Prostate gland (tissue), 2 donors: Measurements from ENCODE around the gene TMEM151A. TPM values are rescaled to one million over a fixed set of nuclear protein-coding genes. Genes with fewer than 3 reads are reported as not detected.
A peak's percentile ranks its signal among the peaks of the same experiment; 100 is the strongest.

ENCODE experiments used
- DNase-seq: peaks from one replicate; pipeline ENCODE4 v3.0.0-alpha.2; 2019; ENCODE audit warnings: low spot score
- H3K27ac ChIP-seq, 2 donors: fragments of 200-600 bp; sonication (generic); 2 replicates each; pipeline ENCODE4 v1.5.1; 2017 to 2019
- H3K27me3 ChIP-seq: fragments of 200-600 bp; sonication (generic); replicated peaks from 2 replicates; pipeline ENCODE4 v1.5.1; 2019; ENCODE audit not compliant: insufficient read depth
- H3K36me3 ChIP-seq, 2 donors: fragments of 200-600 bp; sonication (generic); 1 replicate in 1 of 2; 2 replicates in 1 of 2; pipeline versions ENCODE4 v1.5.1 to v1.8.1; 2017 to 2019
- H3K4me1 ChIP-seq: fragments of 200-600 bp; sonication (generic); replicated peaks from 2 replicates; pipeline ENCODE4 v1.5.1; 2019
- H3K4me3 ChIP-seq, 2 donors: fragments of 200-600 bp; sonication (generic); 2 replicates each; pipeline ENCODE4 v1.5.1; 2017 to 2019
- H3K9me3 ChIP-seq: fragments of 200-600 bp; sonication (generic); 2 replicates; pipeline ENCODE4 v1.5.1; 2017
- POLR2A ChIP-seq: fragments of 450-650 bp; IDR thresholded peaks from one replicate; pipeline ENCODE4 v1.6.1; 2016; ENCODE audit warnings: antibody characterized with exemption, mild to moderate bottlenecking
- POLR2AphosphoS5 ChIP-seq: sonication (generic); formaldehyde crosslinking; IDR thresholded peaks from one replicate; pipeline ENCODE4 v1.6.1; 2017; ENCODE audit warnings: antibody characterized with exemption
- WGBS: methylation state at CpG from one replicate; pipeline ENCODE4 v1.1.5; 2018; 5-methylcytosine and 5-hydroxymethylcytosine counted together
- intact Hi-C: fragments of 100-400 bp; cut with DNase I; formaldehyde crosslinking; loops from one replicate; pipeline ENCODE4 v1.14.2; 2022
- total RNA-seq, 2 donors: library from RNA; depleted of rRNA; stranded (reverse); fragments of >200 nt; gene quantifications; one replicate each; pipeline ENCODE4 v1.1.0, GENCODE V29; 2016
- TF ChIP-seq, protein P1 (sequence below), 4 experiments: fragments of 200-600 bp in 2 of 4; fragments of 450-650 bp in 2 of 4; sonication (generic) in 2 of 4; IDR thresholded peaks; 1 replicate in 3 of 4; 2 replicates in 1 of 4; pipeline ENCODE4 v1.5.1; 2016 to 2019; ENCODE audit warnings: antibody characterized with exemption in 4 of 4, mild to moderate bottlenecking in 2 of 4, moderate library complexity in 2 of 4

The TMEM151A gene
- total RNA-seq, 2 donors from 2014 or later: 0.17 to 0.50 TPM

DNA sequence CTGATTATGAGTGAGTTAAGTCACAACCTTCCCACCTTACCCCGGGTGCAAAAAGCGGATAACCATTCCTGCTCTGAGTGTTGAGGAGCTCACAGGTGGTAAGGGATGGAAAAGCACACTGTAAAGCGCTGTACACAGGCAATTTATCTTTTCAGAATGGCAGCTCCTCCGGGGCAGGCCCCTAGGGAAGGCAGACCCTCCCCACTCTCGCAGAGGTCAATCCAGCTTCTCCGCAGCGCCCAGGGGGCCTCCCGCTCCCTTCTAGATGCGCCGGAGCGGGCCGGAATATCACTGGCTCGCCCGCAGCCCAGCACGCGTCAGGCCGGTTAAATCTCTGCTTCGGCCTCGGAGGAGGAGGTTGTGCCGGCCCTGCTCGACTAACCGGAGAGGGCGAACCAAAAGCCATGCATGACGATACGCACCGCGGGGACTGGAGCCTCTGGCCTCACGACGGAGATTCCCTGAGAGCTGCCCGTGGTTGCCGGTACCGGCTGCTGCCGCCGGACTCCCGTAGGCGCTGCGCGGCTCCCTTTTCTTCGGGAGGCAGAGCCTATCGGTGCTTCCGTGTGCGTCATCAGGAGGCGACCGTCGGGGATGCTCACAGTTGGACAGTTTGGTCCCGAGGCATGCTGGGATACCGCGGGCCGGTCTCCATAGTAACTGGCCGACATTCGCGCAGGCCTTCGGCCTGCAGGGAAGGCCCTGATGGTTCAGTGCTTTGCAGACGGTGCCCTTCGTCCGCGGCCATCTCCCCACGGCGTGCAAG is 53.0 kb downstream of the TMEM151A start, which contains the start of gene BRMS1:
Gene BRMS1 (minus strand): TSS at position 555 of the 766 bp plus-strand sequence. CDS start 2,870 bp downstream, outside the sequence.
- Histone ChIP-seq H3K27me3 (no peaks in the 10 kb centered on the region), H3K27ac (peak within 1 kb of the TSS; percentile 66 to 70), H3K4me3 (peak within 1 kb of the TSS; percentile 75 to 94), H3K4me1 (peaks cover 13% of the 10 kb centered on the region), H3K9me3 (no peaks in the 10 kb centered on the region), H3K36me3 (peaks cover 10 to 21% of the 10 kb centered on the region in 2 donors)
- TF ChIP-seq POLR2A (peak; percentile 82), POLR2AphosphoS5 (peak; percentile 99)
- TF ChIP-seq, protein P1, sequence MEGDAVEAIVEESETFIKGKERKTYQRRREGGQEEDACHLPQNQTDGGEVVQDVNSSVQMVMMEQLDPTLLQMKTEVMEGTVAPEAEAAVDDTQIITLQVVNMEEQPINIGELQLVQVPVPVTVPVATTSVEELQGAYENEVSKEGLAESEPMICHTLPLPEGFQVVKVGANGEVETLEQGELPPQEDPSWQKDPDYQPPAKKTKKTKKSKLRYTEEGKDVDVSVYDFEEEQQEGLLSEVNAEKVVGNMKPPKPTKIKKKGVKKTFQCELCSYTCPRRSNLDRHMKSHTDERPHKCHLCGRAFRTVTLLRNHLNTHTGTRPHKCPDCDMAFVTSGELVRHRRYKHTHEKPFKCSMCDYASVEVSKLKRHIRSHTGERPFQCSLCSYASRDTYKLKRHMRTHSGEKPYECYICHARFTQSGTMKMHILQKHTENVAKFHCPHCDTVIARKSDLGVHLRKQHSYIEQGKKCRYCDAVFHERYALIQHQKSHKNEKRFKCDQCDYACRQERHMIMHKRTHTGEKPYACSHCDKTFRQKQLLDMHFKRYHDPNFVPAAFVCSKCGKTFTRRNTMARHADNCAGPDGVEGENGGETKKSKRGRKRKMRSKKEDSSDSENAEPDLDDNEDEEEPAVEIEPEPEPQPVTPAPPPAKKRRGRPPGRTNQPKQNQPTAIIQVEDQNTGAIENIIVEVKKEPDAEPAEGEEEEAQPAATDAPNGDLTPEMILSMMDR (IDR thresholded peaks at IDR 0.05): peak in 3 of 4 experiments; percentile 22 to 59 (median 44)
- DNase-seq: peak; percentile 98
- WGBS: under 1% methylated on average over 38 of the region's 59 CpGs
- intact Hi-C loops: no loop called here

DNA sequence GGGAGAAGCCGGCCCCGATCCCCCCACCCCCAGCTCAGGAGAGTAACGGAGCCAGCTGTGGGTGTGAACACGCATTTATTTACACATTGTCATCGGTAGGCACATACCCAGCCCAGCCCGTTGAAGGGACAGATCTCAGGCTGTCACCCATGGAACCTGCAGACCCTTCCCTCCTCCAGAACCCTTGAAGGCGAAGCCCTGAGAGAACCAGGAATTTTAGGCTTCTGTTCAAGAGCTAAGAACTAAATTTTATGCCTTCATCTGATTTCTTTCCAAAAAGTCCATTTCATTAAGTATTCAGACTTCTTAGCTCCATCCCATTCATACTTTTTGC is 53.6 kb downstream of the TMEM151A start:
- intact Hi-C loops: no loop called here
- H3K4me3 ChIP-seq: peak overlapping the region; percentile 75 to 94
- DNase-seq: no peak
- no peaks in the 10 kb centered on the region for H3K27me3 ChIP-seq
- peaks cover 13% of the 10 kb centered on the region for H3K4me1 ChIP-seq
- H3K27ac ChIP-seq: peak overlapping the region; percentile 66 to 70
- TF ChIP-seq POLR2A (no peak), POLR2AphosphoS5 (no peak)
- TF ChIP-seq, protein P1 (IDR thresholded peaks at IDR 0.05): no peak
- no peaks in the 10 kb centered on the region for H3K9me3 ChIP-seq
- 2% methylated on average over 7 of the region's 7 CpGs for WGBS
- H3K36me3 ChIP-seq: peaks cover 6 to 16% of the 10 kb centered on the region in 2 donors

Other genes with a start within 250 kb of the TMEM151A start
- gene GAL3ST3, start 242.7 kb upstream of the TMEM151A start, total RNA-seq: 1 to 10 TPM; 2.3 to 4.3 TPM
- gene SF3B2, start 239.5 kb upstream of the TMEM151A start, total RNA-seq: 100 to 1,000 TPM; 130 to 212 TPM
- 100 to 1,000 TPM in 1 of 2 donors, 10 to 100 TPM in 1; 51.9 to 107 TPM for gene PACS1, start 221.6 kb upstream of the TMEM151A start, total RNA-seq
- gene KLC2, start 34.2 kb upstream of the TMEM151A start, total RNA-seq: 10 to 100 TPM; 22.5 to 49.8 TPM
- 100 to 1,000 TPM; 140 to 166 TPM for gene RAB1B, start 23.3 kb upstream of the TMEM151A start, total RNA-seq
- gene CNIH2, start 13.7 kb upstream of the TMEM151A start, total RNA-seq: 1 to 10 TPM in 1 of 2 donors, not detected in 1; 3.6 TPM
- 100 to 1,000 TPM in 1 of 2 donors, 10 to 100 TPM in 1; 92.6 to 112 TPM for gene YIF1A, start 2.8 kb upstream of the TMEM151A start, total RNA-seq
- gene CD248, start 25.1 kb downstream of the TMEM151A start, total RNA-seq: 1 to 10 TPM; 1.9 to 7.3 TPM
- 10 to 100 TPM; 12.8 to 16.9 TPM for gene RIN1, start 44.5 kb downstream of the TMEM151A start, total RNA-seq
- gene BRMS1, start 53.2 kb downstream of the TMEM151A start, total RNA-seq: 10 to 100 TPM; 55.7 to 71.3 TPM
- gene B4GAT1, start 55.7 kb downstream of the TMEM151A start, total RNA-seq: 10 to 100 TPM; 47.0 to 64.9 TPM
- gene SLC29A2, start 79.9 kb downstream of the TMEM151A start, total RNA-seq: 10 to 100 TPM; 10.1 to 12.5 TPM
- under 1 TPM in 1 of 2 donors, not detected in 1; 0.74 TPM for gene NPAS4, start 129.1 kb downstream of the TMEM151A start, total RNA-seq
- gene MRPL11, start 147.0 kb downstream of the TMEM151A start, total RNA-seq: 10 to 100 TPM; 44.2 to 51.2 TPM
- 10 to 100 TPM; 23.9 to 27.0 TPM for gene PELI3, start 175.0 kb downstream of the TMEM151A start, total RNA-seq
- gene DPP3, start 188.5 kb downstream of the TMEM151A start, total RNA-seq: 10 to 100 TPM; 37.0 to 53.6 TPM
- 100 to 1,000 TPM; 106 to 148 TPM for gene BBS1, start 218.7 kb downstream of the TMEM151A start, total RNA-seq